ENCODE data around the gene GLCE.
"Not testable (repeated sequence)": the region's sequence is repeated elsewhere in the genome, so short reads cannot be mapped to it uniquely, and the experiment has no call there.

GLCE gene

DNA sequence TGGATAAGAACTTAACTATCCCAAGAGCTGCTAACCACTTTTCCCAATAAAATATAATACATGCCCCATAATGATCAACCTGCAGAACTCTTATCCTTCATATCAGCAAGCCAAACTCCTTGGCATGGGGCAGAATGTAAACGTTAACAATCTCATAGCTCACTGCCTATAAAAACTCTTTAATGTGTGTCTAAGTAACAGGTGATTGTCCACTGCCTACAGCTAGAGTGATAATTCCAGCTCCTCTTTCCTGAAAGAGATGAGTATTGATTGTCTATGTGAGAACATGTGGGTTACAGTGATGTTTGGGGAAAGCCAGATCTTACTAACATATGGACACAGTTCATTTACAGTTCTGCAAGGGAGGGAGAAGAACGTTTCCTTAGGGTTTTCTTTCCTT, 11.3 kb upstream of the GLCE start:
- H3K4me3 ChIP-seq (ENCODE audit: low read depth in 1 of 2, low read length in 1 of 2) = no peak overlapping the region
- H3K36me3 ChIP-seq = no peaks in the 10 kb centered on the region
- peaks cover 71% of the 10 kb centered on the region for H3K27me3 ChIP-seq
- H3K27ac ChIP-seq = no peak overlapping the region
- no peaks in the 10 kb centered on the region for H3K4me1 ChIP-seq (ENCODE audit: control insufficient read depth in 1 of 2, insufficient read depth in 1 of 2, low read depth in 1 of 2, low read length in 1 of 2)
- H3K9me3 ChIP-seq = no peaks in the 10 kb centered on the region
- TF ChIP-seq, protein P1, sequence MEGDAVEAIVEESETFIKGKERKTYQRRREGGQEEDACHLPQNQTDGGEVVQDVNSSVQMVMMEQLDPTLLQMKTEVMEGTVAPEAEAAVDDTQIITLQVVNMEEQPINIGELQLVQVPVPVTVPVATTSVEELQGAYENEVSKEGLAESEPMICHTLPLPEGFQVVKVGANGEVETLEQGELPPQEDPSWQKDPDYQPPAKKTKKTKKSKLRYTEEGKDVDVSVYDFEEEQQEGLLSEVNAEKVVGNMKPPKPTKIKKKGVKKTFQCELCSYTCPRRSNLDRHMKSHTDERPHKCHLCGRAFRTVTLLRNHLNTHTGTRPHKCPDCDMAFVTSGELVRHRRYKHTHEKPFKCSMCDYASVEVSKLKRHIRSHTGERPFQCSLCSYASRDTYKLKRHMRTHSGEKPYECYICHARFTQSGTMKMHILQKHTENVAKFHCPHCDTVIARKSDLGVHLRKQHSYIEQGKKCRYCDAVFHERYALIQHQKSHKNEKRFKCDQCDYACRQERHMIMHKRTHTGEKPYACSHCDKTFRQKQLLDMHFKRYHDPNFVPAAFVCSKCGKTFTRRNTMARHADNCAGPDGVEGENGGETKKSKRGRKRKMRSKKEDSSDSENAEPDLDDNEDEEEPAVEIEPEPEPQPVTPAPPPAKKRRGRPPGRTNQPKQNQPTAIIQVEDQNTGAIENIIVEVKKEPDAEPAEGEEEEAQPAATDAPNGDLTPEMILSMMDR (IDR thresholded peaks at IDR 0.05) = no peak

- Histone ChIP-seq H3K27me3 (peaks cover 71% of the 10 kb centered on the region), H3K36me3 (no peaks in the 10 kb centered on the region), H3K9me3 (no peaks in the 10 kb centered on the region), H3K4me1 (ENCODE audit: control insufficient read depth in 1 of 2, insufficient read depth in 1 of 2, low read depth in 1 of 2, low read length in 1 of 2) (no peaks in the 10 kb centered on the region), H3K27ac (no peak overlapping the region), H3K4me3 (ENCODE audit: low read depth in 1 of 2, low read length in 1 of 2) (no peak overlapping the region)
- TF ChIP-seq, protein P1 (IDR thresholded peaks at IDR 0.05) = no peak
Measured at GRCh38 chr15:69149803-69150202, 10.6 kb upstream of the GLCE start.

GRCh38 chr15:69150336-69150735, 10.1 kb upstream of the GLCE start:
- Histone ChIP-seq H3K9me3 (no peaks in the 10 kb centered on the region), H3K36me3 (no peaks in the 10 kb centered on the region), H3K4me1 (ENCODE audit: control insufficient read depth in 1 of 2, insufficient read depth in 1 of 2, low read depth in 1 of 2, low read length in 1 of 2) (no peaks in the 10 kb centered on the region), H3K27ac (no peak overlapping the region), H3K27me3 (peaks cover 68% of the 10 kb centered on the region), H3K4me3 (ENCODE audit: low read depth in 1 of 2, low read length in 1 of 2) (no peak overlapping the region)
- TF ChIP-seq, protein P1 (IDR thresholded peaks at IDR 0.05) = no peak

GRCh38 chr15:69150841-69151240, 9.6 kb upstream of the GLCE start:
- Histone ChIP-seq H3K27me3 (peaks cover 63% of the 10 kb centered on the region), H3K27ac (no peak overlapping the region), H3K9me3 (no peaks in the 10 kb centered on the region), H3K36me3 (no peaks in the 10 kb centered on the region), H3K4me3 (ENCODE audit: low read depth in 1 of 2, low read length in 1 of 2) (no peak overlapping the region), H3K4me1 (ENCODE audit: control insufficient read depth in 1 of 2, insufficient read depth in 1 of 2, low read depth in 1 of 2, low read length in 1 of 2) (no peaks in the 10 kb centered on the region)
- TF ChIP-seq, protein P1 (IDR thresholded peaks at IDR 0.05) = no peak

DNA sequence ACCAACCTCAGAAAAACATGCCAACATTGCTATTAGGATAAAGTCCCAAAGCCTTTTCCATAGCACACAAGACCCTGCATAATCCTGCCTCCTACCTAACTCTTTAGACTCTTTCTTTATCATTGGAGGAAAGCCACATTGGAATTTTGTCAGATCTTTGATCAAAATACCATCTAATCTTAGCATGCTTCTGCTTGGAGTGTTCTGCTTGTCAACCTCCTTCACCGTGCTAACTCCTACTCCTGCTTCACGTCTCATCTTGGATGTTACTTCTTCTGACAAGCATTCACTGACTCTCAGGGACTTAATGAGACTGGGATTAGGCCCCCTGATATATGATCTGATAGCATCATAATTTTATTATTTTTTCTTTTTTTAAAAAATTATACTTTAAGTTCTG, 7.4 kb upstream of the GLCE start:
- no peaks in the 10 kb centered on the region for H3K36me3 ChIP-seq
- H3K4me1 ChIP-seq (ENCODE audit: control insufficient read depth in 1 of 2, insufficient read depth in 1 of 2, low read depth in 1 of 2, low read length in 1 of 2) = no peaks in the 10 kb centered on the region
- TF ChIP-seq, protein P1 (IDR thresholded peaks at IDR 0.05) = no peak
- H3K4me3 ChIP-seq (ENCODE audit: low read depth in 1 of 2, low read length in 1 of 2) = no peak overlapping the region
- H3K27ac ChIP-seq = no peak overlapping the region
- H3K9me3 ChIP-seq = no peaks in the 10 kb centered on the region
- peaks cover 49% of the 10 kb centered on the region for H3K27me3 ChIP-seq

DNA sequence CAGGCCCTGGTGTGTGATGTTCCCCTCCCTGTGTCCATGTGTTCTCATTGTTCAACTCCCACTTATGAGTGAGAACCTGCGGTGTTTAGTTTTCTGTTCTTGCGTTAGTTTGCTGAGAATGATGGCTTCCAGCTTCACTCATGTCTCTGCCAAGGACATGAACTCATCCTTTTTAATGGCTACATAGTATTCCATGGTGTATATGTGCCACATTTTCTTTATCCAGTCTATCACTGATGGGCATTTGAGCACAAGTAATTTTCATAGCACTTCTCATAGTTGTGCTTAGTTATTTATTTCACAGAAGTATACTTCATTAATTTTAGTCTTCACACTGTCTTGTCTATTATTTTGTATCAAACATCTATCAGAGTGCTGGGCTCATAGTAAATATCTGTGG, 6.8 kb upstream of the GLCE start:
- H3K36me3 ChIP-seq; H3K4me3 ChIP-seq (ENCODE audit: low read depth in 1 of 2, low read length in 1 of 2); H3K27ac ChIP-seq; H3K9me3 ChIP-seq; H3K4me1 ChIP-seq (ENCODE audit: control insufficient read depth in 1 of 2, insufficient read depth in 1 of 2, low read depth in 1 of 2, low read length in 1 of 2): not testable (repeated sequence)
- peaks cover 44% of the 10 kb centered on the region for H3K27me3 ChIP-seq
